Measurements from ENCODE around the gene HSD17B3.

- TF ChIP-seq, protein P1, sequence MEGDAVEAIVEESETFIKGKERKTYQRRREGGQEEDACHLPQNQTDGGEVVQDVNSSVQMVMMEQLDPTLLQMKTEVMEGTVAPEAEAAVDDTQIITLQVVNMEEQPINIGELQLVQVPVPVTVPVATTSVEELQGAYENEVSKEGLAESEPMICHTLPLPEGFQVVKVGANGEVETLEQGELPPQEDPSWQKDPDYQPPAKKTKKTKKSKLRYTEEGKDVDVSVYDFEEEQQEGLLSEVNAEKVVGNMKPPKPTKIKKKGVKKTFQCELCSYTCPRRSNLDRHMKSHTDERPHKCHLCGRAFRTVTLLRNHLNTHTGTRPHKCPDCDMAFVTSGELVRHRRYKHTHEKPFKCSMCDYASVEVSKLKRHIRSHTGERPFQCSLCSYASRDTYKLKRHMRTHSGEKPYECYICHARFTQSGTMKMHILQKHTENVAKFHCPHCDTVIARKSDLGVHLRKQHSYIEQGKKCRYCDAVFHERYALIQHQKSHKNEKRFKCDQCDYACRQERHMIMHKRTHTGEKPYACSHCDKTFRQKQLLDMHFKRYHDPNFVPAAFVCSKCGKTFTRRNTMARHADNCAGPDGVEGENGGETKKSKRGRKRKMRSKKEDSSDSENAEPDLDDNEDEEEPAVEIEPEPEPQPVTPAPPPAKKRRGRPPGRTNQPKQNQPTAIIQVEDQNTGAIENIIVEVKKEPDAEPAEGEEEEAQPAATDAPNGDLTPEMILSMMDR (IDR thresholded peaks at IDR 0.05), result no peak
- no peak for TF ChIP-seq POLR2A (IDR thresholded peaks at IDR 0.05)
- TF ChIP-seq EP300 (IDR thresholded peaks at IDR 0.05), result no peak
- no peak for TF ChIP-seq POLR2AphosphoS5 (IDR thresholded peaks at IDR 0.05)
These were observed 100.8 kb downstream of the HSD17B3 start for GRCh38 chr9:96201140-96201539.

Data from sigmoid colon (tissue), 4 donors.